NB4 (cell line): Measurements from ENCODE around the gene SALL2.

Source experiments
- MAX ChIP-seq: IDR thresholded peaks from 2 replicates; pipeline ENCODE4 v1.6.1; 2011; ENCODE audit warnings: low read depth, low read length
- MYC ChIP-seq: IDR thresholded peaks from 2 replicates; pipeline ENCODE4 v1.6.1; 2011; ENCODE audit warnings: low read depth, low read length
- POLR2A ChIP-seq: IDR thresholded peaks from 2 replicates; pipeline ENCODE4 v1.6.1; 2011; ENCODE audit warnings: mild to moderate bottlenecking; ENCODE audit not compliant: insufficient read length; ENCODE audit errors: extremely low read depth
- TF ChIP-seq, protein P1 (sequence below): IDR thresholded peaks from one replicate; pipeline ENCODE4 v1.5.1; 2012; ENCODE audit warnings: low read depth, low read length

DNA sequence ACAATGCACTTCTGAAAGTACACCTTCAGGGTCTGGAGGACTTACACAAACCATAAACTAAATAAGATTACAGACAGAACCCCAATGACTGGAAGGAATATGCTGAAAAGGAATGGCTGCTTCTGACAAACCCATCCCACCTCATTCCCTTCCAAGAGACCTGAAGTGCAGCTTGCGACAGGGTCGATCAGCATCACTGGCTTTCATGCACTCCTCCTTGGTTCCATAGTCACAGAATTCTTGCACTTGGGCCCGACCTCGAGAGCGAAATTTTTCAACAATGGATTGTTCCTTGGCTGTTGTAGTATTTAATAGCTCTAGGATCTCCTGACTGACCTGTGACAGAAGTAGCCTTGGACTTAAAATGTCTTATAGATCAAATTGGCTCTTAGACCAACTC lies 24.6 kb downstream of the SALL2 start:
- TF ChIP-seq, protein P1, sequence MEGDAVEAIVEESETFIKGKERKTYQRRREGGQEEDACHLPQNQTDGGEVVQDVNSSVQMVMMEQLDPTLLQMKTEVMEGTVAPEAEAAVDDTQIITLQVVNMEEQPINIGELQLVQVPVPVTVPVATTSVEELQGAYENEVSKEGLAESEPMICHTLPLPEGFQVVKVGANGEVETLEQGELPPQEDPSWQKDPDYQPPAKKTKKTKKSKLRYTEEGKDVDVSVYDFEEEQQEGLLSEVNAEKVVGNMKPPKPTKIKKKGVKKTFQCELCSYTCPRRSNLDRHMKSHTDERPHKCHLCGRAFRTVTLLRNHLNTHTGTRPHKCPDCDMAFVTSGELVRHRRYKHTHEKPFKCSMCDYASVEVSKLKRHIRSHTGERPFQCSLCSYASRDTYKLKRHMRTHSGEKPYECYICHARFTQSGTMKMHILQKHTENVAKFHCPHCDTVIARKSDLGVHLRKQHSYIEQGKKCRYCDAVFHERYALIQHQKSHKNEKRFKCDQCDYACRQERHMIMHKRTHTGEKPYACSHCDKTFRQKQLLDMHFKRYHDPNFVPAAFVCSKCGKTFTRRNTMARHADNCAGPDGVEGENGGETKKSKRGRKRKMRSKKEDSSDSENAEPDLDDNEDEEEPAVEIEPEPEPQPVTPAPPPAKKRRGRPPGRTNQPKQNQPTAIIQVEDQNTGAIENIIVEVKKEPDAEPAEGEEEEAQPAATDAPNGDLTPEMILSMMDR, result no peak
- TF ChIP-seq POLR2A, result no peak
- TF ChIP-seq MYC, result no peak
- TF ChIP-seq MAX, result no peak
